ENCODE results near the gene BBOX1. TPM values are rescaled to one million over a fixed set of nuclear protein-coding genes. Genes with fewer than 3 reads are reported as not detected.

Gene BBOX1
- total and polyA plus RNA-seq, 7 donors, result not detected

- Histone ChIP-seq H3K4me1 (no peaks in the 10 kb centered on the region), H3K27me3 (no peaks in the 10 kb centered on the region)
- intact Hi-C loops (cut with DNase I), result no loop called here
Observed at GRCh38 chr11:27118949-27119348, 78.3 kb downstream of the BBOX1 start.

GRCh38 chr11:27119396-27119795 lies 78.8 kb downstream of the BBOX1 start:
- TF ChIP-seq POLR2AphosphoS5 (IDR thresholded peaks at IDR 0.05), result no peak
- TF ChIP-seq, protein P1, sequence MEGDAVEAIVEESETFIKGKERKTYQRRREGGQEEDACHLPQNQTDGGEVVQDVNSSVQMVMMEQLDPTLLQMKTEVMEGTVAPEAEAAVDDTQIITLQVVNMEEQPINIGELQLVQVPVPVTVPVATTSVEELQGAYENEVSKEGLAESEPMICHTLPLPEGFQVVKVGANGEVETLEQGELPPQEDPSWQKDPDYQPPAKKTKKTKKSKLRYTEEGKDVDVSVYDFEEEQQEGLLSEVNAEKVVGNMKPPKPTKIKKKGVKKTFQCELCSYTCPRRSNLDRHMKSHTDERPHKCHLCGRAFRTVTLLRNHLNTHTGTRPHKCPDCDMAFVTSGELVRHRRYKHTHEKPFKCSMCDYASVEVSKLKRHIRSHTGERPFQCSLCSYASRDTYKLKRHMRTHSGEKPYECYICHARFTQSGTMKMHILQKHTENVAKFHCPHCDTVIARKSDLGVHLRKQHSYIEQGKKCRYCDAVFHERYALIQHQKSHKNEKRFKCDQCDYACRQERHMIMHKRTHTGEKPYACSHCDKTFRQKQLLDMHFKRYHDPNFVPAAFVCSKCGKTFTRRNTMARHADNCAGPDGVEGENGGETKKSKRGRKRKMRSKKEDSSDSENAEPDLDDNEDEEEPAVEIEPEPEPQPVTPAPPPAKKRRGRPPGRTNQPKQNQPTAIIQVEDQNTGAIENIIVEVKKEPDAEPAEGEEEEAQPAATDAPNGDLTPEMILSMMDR (IDR thresholded peaks at IDR 0.05), result no peak
- TF ChIP-seq POLR2A (IDR thresholded peaks at IDR 0.05), result no peak
- TF ChIP-seq EP300 (IDR thresholded peaks at IDR 0.05), result no peak
- H3K4me1 ChIP-seq, result no peaks in the 10 kb centered on the region
- H3K36me3 ChIP-seq, result no peaks in the 10 kb centered on the region
- H3K27ac ChIP-seq, result no peak overlapping the region
- H3K4me3 ChIP-seq, result no peak overlapping the region
- no peaks in the 10 kb centered on the region for H3K9me3 ChIP-seq
- intact Hi-C loops (cut with DNase I), result no loop called here
- no peaks in the 10 kb centered on the region for H3K27me3 ChIP-seq
- DNase-seq, result no peak

More at GRCh38 chr11:27118949-27119348, 78.3 kb downstream of the BBOX1 start:
- Histone ChIP-seq H3K9me3 (no peaks in the 10 kb centered on the region), H3K36me3 (no peaks in the 10 kb centered on the region), H3K4me3 (no peak overlapping the region), H3K27ac (no peak overlapping the region)
- TF ChIP-seq, protein P1 (IDR thresholded peaks at IDR 0.05), result no peak
- TF ChIP-seq POLR2AphosphoS5 (IDR thresholded peaks at IDR 0.05) (no peak), EP300 (IDR thresholded peaks at IDR 0.05) (no peak), POLR2A (IDR thresholded peaks at IDR 0.05) (no peak)
- WGBS, 2 donors, result 78% methylated on average over 3 of the region's 3 CpGs
- no peak for DNase-seq

GRCh38 chr11:27120211-27120610 lies 79.6 kb downstream of the BBOX1 start:
- WGBS, 2 donors, result 57 to 90% methylated on average over 1 of the region's 1 CpG
- DNase-seq, result no peak
- no peaks in the 10 kb centered on the region for H3K4me1 ChIP-seq
- H3K4me3 ChIP-seq, result no peak overlapping the region
- H3K27ac ChIP-seq, result no peak overlapping the region
- TF ChIP-seq EP300 (IDR thresholded peaks at IDR 0.05) (no peak), POLR2AphosphoS5 (IDR thresholded peaks at IDR 0.05) (no peak), POLR2A (IDR thresholded peaks at IDR 0.05) (no peak)
- TF ChIP-seq, protein P1 (IDR thresholded peaks at IDR 0.05), result no peak
- no peaks in the 10 kb centered on the region for H3K9me3 ChIP-seq
- H3K36me3 ChIP-seq, result no peaks in the 10 kb centered on the region
- intact Hi-C loops (cut with DNase I), result loop anchor here (10.0 kb wide), 2 partner anchors 115 to 365 kb away; no protein-coding TSS in a partner anchor
- no peaks in the 10 kb centered on the region for H3K27me3 ChIP-seq

DNA sequence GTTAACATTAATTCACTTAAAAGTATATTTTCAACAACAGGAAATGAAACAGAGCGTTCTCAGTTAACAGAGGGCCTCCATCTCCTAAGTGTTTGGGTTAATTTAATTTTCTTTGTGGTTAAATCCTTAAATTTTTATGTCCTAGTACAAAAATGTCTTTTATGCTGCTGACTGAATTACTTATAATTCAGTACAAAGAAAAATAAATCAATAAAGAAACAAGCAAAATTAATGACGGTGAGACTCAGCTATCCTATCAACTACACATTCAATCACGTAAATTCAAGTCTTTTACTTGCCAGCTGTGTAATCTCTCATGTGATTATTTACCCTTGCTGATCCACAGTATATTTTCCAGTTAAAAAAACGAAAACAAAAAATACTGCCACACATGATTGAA lies 81.4 kb downstream of the BBOX1 start:
- intact Hi-C loops (cut with DNase I), result loop anchor here (10.0 kb wide), 2 partner anchors 117 to 367 kb away; no protein-coding TSS in a partner anchor
- H3K9me3 ChIP-seq, result no peaks in the 10 kb centered on the region
- TF ChIP-seq, protein P1 (IDR thresholded peaks at IDR 0.05), result no peak
- TF ChIP-seq POLR2A (IDR thresholded peaks at IDR 0.05), result no peak
- TF ChIP-seq POLR2AphosphoS5 (IDR thresholded peaks at IDR 0.05), result no peak
- no peak for TF ChIP-seq EP300 (IDR thresholded peaks at IDR 0.05)
- no peaks in the 10 kb centered on the region for H3K4me1 ChIP-seq
- no peak overlapping the region for H3K27ac ChIP-seq
- H3K4me3 ChIP-seq, result no peak overlapping the region
- no peaks in the 10 kb centered on the region for H3K27me3 ChIP-seq
- WGBS, 2 donors, result 49 to 64% methylated on average over 4 of the region's 4 CpGs
- no peaks in the 10 kb centered on the region for H3K36me3 ChIP-seq
- DNase-seq, result no peak

Measured in sigmoid colon (tissue), 7 donors.